Sciatic nerve (tissue), 2 donors: ENCODE data around the gene ELANE. TPM values are rescaled to one million over a fixed set of nuclear protein-coding genes. Genes with fewer than 3 reads are reported as not detected.
A peak's percentile ranks its signal among the peaks of the same experiment; 100 is the strongest.
"Not testable (repeated sequence)": the region's sequence is repeated elsewhere in the genome, so short reads cannot be mapped to it uniquely, and the experiment has no call there.

Experiments
- ATAC-seq: fragments of 200-7000 bp; cut with Tn5 transposase; one replicate; pipeline ENCODE4 v1.9.1; 2020; ENCODE audit warnings: mild to moderate bottlenecking, moderate library complexity
- DNase-seq: peaks from one replicate; pipeline ENCODE4 v3.0.0-alpha.2; 2020; ENCODE audit warnings: low spot score
- intact Hi-C: fragments of 100-400 bp; cut with DNase I; formaldehyde crosslinking; loops from one replicate; pipeline ENCODE4 v1.14.2; 2022
- total RNA-seq: library from RNA; stranded (reverse); fragmentation: NEBNext Ultra II Directional; extraction: Animal tissue kit (Norgen Biotek cat#: 25700); gene quantifications from one replicate; pipeline ENCODE4 v1.2.1, GENCODE V29; 2021
- donor health status: DM: no; HTN: no; CAD: no.
- donor health status: DM: no; HTN: no; CAD: no.

The ELANE gene
- total RNA-seq, 1 donor from 2014 or later: 2.1 TPM

- ATAC-seq (no peak), DNase-seq (no peak)
- intact Hi-C loops: no loop called here
These were observed 17.9 kb upstream of the ELANE start for GRCh38 chr19:834216-834615.

DNA sequence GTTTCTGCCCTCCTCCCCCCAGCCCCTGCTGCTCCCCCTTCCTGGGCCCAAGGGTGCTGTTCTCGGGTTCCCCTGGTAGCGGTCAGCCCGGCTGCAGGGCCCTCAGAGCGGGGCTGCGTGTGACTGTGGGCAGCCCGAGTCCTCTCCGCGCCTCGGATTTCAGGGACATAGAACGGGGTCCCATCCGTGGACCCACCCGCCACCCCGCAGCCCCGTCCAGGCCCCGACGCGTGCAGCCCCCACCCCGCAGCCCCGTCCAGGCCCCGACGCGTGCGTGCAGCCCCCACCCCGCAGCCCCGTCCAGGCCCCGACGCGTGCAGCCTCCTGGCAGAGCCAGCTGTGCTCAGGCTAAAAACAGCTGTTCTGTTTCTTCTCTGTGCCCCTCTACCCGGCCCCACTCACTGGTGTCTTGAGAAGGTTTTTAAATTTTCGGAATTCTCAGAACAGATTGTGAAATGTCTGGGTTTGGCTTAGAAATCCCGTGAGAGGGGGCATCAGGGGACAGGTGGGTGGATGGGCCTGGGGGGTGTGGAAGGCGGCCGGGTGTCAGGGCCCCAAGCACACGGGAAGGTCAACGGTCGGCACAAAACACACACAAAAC is 16.8 kb upstream of the ELANE start:
- intact Hi-C loops: no loop called here
- DNase-seq (no peak), ATAC-seq (peak; percentile 61)

- intact Hi-C loops: no loop called here
- DNase-seq (no peak), ATAC-seq (no peak)
These were observed 11.4 kb upstream of the ELANE start, which contains the start of gene PRTN3 for GRCh38 chr19:840519-841206. Gene PRTN3 (plus strand): TSS chr19:840999. CDS start chr19:841009, 10 bp downstream.

GRCh38 chr19:842802-843179 is 9.3 kb upstream of the ELANE start:
- intact Hi-C loops, DNase-seq, ATAC-seq: not testable (repeated sequence)

DNA sequence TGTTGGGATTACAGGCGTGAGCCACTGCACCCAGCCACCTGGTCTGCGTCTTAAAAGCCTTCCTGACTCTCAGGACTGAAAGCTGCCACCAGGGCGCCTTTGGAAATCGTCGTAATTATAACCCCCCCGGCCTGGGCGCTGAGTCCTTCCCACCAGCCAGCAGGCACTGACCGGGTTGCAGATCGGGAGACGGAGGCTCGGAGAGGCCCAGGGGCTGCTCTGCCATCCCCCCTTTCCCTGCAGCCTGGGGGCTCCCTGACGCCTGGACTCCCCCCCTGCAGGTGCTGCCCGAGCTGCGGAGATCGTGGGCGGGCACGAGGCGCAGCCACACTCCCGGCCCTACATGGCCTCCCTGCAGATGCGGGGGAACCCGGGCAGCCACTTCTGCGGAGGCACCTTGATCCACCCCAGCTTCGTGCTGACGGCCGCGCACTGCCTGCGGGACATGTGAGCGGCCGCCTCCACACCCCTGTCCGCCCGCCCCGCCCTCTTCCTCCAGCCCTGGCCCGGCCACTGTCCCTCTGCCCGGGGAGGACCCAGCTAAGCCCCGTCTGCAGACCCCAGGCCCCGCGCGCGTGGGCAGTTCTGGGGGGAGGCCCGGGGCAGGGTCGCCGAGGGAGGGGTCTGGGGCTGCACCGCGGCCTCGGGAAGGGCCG is 8.8 kb upstream of the ELANE start:
- intact Hi-C loops: no loop called here
- ATAC-seq: peak; percentile 40
- DNase-seq: peak; percentile 72

DNA sequence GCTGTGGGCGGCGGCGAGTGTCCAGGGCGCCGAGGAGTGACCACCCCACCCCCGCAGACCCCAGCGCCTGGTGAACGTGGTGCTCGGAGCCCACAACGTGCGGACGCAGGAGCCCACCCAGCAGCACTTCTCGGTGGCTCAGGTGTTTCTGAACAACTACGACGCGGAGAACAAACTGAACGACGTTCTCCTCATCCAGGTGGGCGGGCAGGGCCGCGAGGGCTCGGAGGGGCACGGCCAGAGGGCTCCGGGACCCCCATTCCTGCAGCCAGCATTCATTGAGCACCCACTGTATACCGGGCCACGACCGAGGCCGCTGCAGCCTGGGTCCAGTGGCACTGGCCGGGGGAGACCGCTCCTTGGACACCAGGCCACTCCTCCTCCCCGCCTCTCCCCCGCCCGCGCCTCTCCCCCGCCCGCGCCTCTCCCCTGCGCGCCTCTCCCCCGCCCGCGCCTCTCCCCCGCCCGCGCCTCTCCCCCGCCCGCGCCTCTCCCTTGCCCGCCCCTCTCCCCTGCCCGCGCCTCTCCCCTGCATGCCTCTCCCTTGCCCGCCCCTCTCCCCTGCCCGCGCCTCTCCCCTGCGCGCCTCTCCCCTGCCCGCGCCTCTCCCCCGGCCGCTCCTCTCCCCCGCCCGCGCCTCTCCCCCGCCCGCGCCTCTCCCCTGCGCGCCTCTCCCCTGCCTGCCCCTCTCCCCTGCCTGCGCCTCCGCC is 8.1 kb upstream of the ELANE start:
- ATAC-seq (no peak), DNase-seq (no peak)
- intact Hi-C loops: no loop called here

DNA sequence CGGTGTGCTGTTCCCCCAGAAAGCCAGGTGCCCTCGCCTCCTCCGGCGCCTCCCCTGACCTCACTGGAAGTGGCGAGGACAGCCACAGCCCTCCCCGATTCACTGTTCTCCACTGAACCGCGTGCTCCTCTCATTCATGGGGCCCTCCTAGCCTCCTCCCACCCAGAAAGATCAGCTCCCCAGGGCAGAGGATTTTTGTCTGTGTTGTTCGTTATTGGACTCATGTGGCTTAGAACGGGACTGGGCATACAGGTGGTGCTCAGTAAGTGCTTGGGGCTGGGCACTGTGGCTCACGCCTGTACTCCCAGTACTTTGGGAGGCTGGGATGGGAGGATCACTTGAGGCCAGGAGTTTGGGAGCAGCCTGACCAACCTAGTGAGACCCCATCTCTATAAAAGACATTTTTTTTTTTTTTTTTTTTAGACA is 7.5 kb upstream of the ELANE start:
- ATAC-seq: peak; percentile 31
- intact Hi-C loops: no loop called here
- no peak for DNase-seq

DNA sequence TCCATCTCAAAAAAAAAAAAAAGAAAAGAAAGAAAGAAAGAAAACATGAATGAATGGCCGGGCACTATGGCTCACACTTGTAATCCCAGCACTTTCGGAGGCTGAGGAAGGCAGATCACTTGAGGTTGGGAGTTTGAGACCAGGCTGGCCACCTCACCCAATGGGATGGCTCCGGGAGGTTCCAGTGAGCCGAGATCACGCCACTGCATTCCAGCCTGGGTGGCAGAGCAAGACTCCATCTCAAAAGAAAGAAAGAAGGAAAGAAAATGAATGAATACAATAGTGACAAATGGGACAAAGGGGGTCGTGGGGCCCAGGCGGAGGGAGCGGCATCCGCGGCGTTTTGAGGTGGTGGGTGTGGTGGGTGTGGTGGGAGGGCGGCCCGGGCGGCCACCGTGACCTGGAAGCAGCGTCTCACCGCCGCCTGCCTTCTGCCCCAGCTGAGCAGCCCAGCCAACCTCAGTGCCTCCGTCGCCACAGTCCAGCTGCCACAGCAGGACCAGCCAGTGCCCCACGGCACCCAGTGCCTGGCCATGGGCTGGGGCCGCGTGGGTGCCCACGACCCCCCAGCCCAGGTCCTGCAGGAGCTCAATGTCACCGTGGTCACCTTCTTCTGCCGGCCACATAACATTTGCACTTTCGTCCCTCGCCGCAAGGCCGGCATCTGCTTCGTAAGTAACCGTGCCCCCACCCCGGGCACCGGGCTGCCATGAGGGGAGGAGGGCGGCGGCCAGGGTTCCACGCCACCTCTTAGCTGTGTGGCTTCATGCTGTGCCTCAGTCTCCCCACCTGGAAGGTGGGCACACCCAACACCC is 6.2 kb upstream of the ELANE start:
- no peak for DNase-seq
- ATAC-seq: no peak
- intact Hi-C loops: no loop called here

DNA sequence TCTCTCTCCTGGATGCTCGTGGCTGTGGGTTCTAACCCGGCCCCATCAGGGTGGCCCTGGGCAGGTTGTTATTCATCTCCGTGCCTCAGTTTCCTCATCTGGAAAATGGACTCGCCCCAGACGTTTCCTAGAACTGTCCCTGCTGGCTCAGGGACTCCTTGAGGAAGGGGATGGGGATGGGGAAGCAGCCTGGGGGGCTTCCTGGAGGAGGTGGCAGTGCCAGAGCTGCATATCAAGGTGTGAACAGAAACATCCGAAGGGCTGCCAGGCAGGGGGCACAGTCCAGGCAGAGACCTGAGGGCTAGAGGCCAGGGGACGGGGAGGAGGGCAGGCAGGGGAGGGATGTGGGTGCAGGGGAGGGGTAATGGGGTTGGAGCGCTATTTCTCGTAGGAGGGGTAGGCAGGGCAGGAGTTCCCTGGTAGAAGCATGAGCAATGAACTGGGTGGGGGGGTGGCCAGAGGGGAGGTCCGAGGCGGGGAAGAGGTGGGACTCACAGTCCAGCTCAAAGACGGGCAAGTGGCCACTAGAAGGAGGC is 3.6 kb upstream of the ELANE start:
- ATAC-seq: no peak
- no peak for DNase-seq

GRCh38 chr19:849195-849594 is 2.9 kb upstream of the ELANE start:
- intact Hi-C loops: not testable (repeated sequence)

More for the DNA sequence above, 3.6 kb upstream of the ELANE start:
- intact Hi-C loops: no loop called here

DNA sequence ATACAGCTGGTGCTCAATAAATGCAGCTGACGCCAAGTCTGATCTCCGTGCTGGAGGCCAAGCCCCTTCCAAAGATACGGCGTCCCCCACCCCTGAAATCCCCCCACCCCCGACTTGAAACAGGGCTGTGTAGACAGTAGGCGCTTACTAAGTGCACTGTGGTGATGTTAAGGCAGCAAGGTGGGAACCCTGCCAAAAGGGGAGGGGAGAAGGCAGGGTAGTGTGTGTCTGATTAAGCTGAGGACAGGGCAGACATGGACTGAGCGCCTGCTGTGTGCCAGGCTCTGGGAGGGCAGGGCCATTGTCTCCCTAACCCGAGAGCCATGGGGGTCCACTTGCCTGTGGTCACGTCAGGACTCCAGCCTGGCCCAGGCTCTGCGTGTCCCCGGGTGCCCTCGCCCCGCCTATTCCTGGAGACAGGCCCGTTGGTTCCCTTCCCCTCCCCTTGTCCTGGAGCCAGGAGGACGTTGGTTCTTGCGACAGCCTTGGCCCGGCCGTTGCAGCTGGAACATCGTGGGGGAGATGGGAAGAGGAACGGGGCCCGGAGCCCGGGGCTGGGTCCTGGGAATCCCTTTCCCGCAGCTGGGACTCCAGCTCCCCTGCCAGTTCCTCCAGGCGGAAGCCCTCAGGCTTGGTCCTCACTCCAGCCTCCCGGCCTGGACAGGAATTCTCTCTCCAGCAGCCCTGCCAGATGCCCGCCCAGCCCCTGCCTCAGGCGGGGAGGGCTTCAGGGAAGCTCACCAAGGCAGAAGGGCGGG is 1.7 kb upstream of the ELANE start:
- DNase-seq: peak; percentile 92
- intact Hi-C loops: no loop called here

More at GRCh38 chr19:849195-849594, 2.9 kb upstream of the ELANE start:
- ATAC-seq, DNase-seq: not testable (repeated sequence)

GRCh38 chr19:850979-851335 is 1.1 kb upstream of the ELANE start:
- DNase-seq: no peak
- no peak for ATAC-seq
- intact Hi-C loops: no loop called here

More for the DNA sequence above, 1.7 kb upstream of the ELANE start:
- ATAC-seq: peak; percentile 95

- intact Hi-C loops: no loop called here
- no peak for ATAC-seq
These were observed 997 bp downstream of the ELANE start for GRCh38 chr19:853014-853585.

DNA sequence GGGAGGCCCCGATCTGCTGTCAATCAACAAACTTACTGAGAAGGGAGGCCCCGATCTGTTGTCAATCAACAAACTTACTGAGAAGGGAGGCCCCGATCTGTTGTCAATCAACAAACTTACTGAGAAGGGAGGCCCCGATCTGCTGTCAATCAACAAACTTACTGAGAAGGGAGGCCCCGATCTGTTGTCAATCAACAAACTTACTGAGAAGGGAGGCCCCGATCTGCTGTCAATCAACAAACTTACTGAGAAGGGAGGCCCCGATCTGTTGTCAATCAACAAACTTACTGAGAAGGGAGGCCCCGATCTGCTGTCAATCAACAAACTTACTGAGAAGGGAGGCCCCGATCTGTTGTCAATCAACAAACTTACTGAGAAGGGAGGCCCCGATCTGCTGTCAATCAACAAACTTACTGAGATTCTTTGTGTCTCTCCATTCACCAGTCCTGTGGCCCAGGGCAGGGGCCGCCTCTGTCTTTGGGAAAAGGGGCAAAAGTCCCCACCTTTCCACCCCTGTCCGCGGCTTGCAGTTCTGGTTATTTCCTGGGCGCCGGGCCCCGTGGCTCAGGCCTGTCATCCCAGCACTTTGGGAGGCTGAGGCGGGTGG is 1.6 kb downstream of the ELANE start:
- ATAC-seq, DNase-seq, intact Hi-C loops: not testable (repeated sequence)

More at GRCh38 chr19:853014-853585, 997 bp downstream of the ELANE start:
- no peak for DNase-seq

DNA sequence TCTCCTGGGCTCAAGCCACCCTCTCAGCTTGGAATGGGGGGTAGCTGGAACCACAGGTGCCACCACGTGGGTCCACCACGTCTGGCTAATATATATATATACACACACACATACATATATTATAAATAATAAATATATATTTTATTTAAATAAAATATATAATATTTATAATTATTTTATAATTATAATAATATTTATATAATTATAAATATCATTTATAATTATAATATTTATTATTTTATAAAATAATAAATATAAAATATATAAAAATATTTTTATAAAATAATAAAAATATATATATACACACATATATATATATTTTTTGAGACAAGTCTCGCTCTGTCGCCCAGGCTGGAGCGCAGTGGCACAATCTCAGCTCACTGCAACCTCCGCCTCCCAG is 2.4 kb downstream of the ELANE start:
- intact Hi-C loops: no loop called here
- DNase-seq: no peak
- no peak for ATAC-seq

GRCh38 chr19:855142-855541 is 3.0 kb downstream of the ELANE start:
- ATAC-seq (no peak), DNase-seq (no peak)
- intact Hi-C loops: no loop called here

DNA sequence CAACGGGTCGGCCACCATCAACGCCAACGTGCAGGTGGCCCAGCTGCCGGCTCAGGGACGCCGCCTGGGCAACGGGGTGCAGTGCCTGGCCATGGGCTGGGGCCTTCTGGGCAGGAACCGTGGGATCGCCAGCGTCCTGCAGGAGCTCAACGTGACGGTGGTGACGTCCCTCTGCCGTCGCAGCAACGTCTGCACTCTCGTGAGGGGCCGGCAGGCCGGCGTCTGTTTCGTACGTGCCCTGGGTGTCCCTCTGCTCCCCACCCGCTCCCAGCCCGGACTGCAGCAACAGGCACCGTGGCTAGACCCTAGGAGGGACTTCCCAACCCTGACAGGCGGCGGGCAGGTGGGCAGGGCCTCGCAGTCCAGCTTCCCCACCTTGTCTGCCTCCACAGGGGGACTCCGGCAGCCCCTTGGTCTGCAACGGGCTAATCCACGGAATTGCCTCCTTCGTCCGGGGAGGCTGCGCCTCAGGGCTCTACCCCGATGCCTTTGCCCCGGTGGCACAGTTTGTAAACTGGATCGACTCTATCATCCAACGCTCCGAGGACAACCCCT is 3.5 kb downstream of the ELANE start:
- intact Hi-C loops: no loop called here
- no peak for ATAC-seq
- DNase-seq: no peak
